HG03521 (cell line): ENCODE results near the gene CLDN14.

Source experiments
- ATAC-seq: cut with Tn5 transposase; IDR thresholded peaks from one replicate; pipeline ENCODE4 v1.9.1; 2021; ENCODE audit warnings: mild to moderate bottlenecking, moderate library complexity; ENCODE audit not compliant: unreplicated experiment

Gene CLDN14

GRCh38 chr21:36473203-36473602 is 6.7 kb downstream of the CLDN14 start:
- ATAC-seq, result no peak

DNA sequence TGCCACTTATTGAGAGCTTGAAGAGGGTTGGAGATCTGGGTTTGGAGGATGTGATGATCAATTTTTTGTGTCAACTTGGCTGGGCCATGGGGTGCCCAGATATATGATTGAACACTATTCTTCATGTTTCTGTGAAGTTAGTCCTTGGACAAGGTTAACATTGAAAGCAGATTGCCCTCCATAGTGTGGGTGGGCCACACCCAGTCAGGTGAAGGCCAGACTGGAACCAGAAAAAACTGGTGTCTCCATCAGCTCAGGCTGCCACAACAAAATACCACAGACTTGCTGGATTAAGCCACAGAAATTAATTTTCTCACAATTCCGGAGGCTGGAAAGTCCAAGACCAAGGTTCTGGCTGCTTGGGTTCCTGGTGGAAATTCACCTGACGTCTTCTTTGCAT is 7.5 kb downstream of the CLDN14 start:
- no peak for ATAC-seq

GRCh38 chr21:36471254-36471723 is 8.6 kb downstream of the CLDN14 start:
- no peak for ATAC-seq

- ATAC-seq, result no peak
These were observed 9.6 kb downstream of the CLDN14 start for GRCh38 chr21:36470294-36470693.

- no peak for ATAC-seq
These were observed 13.8 kb downstream of the CLDN14 start for GRCh38 chr21:36466061-36466511.

DNA sequence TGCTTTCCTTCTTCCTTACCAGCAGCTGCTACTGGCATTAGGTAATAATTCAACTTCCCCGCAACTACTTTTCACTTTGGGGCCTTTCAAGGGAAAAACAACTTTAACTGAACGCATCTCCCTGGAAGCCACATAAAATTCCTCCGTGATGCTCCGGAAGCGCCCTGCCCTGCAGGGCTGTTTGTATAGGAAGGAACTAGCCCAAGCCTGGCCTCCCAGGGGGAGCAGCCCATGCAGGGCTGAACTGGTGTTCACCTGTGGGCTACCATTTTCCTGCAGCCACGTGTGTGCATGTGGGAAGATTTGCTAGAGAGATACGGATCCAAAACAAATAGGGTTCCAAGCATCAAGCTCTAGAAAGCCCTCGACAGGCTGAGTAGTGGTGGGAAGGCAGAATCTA is 14.4 kb downstream of the CLDN14 start:
- ATAC-seq, result no peak

DNA sequence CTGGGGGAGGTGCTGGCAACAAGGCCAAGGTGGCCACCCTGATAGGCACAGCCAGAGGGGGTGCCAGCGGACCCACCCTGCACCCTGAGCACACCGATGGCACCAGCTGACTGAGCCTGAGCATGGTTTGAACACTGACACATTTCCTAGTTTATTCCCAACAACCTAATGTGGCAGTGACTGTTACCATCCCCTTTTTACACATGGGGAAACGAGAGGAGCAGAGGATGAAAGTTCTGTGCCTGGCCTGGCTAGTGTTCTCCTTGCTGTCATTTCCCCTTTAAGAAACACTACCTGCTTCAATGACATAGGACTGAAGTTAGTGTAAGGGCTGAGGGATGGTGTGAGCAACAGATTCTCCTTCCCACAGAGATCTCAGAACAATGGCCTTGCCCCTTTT is 15.3 kb downstream of the CLDN14 start:
- no peak for ATAC-seq

- ATAC-seq, result no peak
These were observed 15.9 kb downstream of the CLDN14 start for GRCh38 chr21:36463991-36464390.

DNA sequence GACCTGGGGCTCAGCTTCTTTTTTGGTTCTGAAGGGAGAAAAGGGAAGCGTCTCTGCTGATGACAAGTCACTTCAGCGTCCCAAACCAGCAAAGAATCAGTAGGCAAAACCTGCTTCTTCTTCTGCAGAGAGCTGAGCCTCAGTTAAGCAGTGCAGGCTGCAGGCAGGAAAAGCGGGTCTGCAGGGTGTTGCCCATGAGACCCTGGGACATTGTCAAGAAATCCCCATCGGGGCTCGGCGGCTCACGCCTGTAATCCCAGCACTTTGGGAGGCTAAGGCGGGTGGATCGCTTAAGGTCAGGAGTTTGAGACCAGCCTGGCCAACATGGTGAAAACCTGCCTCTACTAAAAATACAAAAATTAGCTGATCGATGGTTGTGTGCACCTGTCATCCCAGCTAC is 16.7 kb downstream of the CLDN14 start:
- no peak for ATAC-seq

- no peak for ATAC-seq
These were observed 17.9 kb downstream of the CLDN14 start for GRCh38 chr21:36461918-36462486.

DNA sequence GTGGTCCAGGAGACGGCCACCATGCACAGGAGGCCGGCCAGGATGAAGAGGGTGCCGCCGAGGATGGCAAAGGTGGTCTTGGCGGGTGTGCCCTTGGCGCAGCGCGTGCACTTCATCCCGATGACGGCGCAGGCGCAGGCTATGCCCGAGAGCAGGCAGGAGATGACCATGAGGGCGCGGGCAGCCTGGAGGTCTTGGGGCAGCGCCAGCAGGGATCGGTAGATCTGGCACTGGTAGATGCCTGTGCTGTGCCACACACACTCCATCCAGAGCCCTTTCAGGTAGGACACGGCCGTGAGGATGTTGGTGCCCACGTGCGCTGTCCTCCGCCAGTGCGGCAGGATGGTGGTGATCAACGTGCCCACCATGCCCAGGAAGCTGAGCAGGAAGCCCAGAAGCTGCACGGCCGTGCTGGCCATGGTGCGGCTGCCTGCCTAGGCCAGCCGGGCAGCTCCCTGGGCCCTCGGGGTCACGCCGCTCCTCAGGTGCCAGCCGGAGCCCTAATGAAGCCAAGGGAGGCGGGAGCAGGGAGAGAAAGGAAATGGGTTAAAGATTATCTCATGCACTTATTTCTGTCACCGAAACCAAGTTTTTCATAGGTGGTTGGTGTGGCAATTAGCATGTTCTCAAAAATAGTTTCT is 18.5 kb downstream of the CLDN14 start:
- ATAC-seq, result no peak

DNA sequence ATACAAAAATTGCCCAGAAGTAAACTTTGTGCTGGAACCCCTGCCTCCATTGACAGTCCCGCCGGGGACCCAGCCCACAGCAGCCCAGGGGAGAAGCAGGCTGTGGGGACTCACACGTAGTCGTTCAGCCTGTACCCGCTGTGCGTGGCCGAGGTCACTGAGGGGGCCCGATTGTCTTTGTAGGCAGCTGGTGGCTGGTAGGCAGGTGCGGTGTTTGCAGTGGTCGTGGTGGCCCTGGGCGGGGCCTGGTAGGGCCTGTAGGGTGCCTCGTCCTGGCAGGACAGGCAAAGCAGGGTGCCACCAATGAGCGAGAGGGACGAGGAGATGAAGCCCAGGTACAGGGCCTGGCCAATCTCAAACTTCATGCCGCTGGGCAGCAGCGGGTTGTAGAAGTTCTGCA is 19.1 kb downstream of the CLDN14 start:
- ATAC-seq, result no peak

DNA sequence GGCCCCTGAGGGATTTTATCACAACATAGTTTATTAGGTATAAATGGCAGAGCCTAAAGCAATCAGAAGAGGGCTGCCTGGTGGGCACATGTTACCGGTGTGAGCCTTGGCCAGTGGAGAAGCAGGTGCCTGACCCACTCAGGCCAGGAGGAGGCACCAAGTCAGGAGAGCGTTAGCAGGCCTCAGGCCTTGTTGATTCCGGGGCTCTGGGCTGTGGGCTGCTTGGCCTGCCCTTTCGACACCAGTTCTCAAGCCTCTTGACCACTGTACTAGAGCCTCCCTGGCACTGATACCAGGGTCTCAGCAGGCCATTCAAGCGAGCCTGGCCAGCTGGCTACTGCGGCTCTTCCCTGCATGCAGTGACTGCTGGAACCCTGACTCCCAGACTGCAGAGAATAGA is 20.8 kb downstream of the CLDN14 start:
- no peak for ATAC-seq

- no peak for ATAC-seq
These were observed 23.1 kb downstream of the CLDN14 start for GRCh38 chr21:36456729-36457414.

GRCh38 chr21:36454706-36455105 is 25.2 kb downstream of the CLDN14 start:
- ATAC-seq, result no peak

- no peak for ATAC-seq
These were observed 25.8 kb downstream of the CLDN14 start for GRCh38 chr21:36454093-36454531.

DNA sequence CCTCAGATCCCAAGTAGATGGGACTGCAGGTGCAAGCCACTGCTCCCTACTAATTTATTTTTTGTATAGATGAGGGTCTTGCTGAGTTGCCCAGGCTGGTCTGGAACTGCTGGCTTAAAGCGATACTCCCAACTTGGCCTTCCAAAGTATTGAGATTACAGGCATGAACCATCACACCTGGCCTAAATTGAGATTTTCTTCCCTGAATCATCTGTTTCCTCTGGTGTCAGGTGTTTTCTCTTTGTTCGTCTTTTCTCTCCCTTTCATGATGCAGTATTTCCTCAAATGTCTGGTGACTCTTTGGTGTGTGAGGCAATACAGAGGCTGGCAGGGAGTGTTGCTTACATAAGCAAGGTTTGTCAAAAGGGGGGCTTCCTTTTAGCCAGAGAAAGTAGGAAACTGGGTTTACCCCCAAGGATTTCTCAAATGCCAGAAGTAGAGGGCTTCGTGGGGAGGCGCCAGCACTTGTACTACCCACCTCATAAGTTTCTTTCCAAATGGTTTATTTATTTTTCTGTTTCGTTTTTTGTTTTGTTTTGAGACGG is 27.6 kb downstream of the CLDN14 start:
- no peak for ATAC-seq

DNA sequence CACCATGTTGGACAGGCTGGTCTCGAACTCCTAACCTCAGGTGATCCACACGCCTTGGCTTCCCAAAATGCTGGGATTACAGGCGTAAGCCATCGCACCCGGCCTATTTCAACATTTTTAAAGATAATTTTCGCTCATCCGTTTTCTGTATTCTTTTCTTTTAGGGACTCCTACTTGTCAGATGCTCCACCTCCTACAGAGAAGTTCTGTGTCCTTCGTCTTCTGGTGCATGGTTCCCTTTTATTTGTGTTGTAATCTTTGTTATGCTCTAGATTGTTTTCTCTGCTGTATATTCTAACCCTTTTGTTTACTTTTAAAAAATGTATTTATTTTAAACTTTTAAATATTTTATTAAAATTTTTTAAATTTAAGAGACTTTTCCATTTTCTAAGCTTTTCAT is 28.4 kb downstream of the CLDN14 start:
- ATAC-seq, result no peak

- ATAC-seq, result no peak
These were observed 29.4 kb downstream of the CLDN14 start for GRCh38 chr21:36450511-36450910.

DNA sequence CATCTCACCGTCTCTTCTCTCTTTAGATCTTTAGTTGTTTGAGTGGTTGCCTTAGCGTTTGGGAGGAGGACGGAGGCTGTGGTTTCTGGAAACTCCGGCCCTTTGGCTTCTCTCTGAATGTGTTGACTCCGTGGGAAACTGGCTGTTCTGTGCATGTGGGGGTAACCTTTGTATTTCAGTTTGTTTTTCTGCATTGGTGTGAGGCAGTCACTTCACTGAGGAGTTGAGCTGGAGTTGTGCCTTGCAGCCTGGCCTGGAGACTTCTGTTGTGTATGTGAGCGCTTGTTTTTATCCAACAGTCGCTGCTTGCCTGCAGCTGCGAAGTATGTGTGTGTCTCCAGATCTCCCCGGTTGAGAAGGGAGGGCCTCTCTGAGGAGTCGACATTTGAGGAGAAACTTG is 33.6 kb downstream of the CLDN14 start:
- no peak for ATAC-seq

DNA sequence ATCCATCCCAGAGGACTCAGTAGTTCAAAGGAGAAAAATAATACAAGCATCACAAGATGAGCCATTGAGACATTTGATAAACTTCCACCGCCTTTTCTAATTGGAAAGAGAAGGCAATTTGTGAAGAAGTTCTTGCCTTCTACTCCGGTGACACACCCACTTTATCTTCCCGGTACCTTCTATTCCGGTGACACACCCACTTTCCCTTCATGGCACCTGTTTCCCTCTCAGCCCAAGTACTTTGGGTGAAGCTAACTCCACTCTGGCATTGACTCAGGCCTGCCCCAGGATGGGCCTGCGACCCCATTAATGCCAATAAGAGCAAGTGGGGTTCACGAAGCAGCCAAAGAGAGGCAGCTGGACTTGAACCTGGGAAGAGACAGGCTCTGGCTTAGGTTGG is 38.2 kb downstream of the CLDN14 start:
- no peak for ATAC-seq

DNA sequence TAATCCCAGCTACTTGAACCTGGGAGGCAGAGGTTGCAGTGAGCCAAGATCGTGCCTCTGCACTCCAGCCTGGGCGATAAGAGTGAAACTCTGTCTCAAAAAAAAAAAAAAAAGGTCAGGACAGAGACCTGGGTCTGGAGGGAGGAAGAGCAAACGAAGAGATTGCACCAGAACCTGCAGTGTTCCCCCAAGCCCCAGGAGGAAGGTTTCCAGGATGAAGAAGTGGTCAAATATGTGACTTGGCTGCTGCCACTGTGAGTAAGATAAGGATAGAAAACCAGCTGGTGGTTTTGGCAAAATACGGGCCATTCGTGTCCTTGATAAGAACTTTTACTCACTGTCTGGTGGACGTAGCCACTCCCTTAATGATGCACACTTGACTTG is 42.2 kb downstream of the CLDN14 start:
- ATAC-seq, result no peak
